GM20000 (cell line): ENCODE results near the gene CCDC80.

Experiments used
- DNase-seq: peaks from one replicate; pipeline ENCODE4 v3.0.0; 2012; ENCODE audit warnings: low spot score
- TF ChIP-seq, protein P1 (sequence below): IDR thresholded peaks from 2 replicates; pipeline ENCODE4 v1.5.1; 2012; ENCODE audit warnings: mild to moderate bottlenecking, control low read depth; ENCODE audit errors: extremely low read depth, missing control alignments

CCDC80 gene

DNA sequence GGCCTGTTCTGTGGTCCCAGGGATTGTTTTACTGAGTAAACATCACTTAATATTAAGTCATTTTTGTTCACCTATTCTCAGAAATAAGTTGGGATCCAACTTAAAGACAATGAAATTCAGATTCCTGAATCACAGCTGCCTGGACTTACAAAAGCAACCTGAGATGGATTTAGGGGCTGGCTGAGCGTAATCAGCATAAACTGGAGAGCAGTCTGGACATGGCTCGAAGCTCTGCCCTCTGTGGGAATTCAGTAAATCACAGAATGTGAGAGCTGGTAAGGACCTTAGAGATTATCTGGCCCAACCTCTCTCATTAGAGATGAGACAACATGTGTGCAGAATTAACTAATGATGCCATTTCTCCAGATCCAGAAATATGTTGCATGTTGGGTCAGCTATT lies 23.7 kb downstream of the CCDC80 start:
- TF ChIP-seq, protein P1, sequence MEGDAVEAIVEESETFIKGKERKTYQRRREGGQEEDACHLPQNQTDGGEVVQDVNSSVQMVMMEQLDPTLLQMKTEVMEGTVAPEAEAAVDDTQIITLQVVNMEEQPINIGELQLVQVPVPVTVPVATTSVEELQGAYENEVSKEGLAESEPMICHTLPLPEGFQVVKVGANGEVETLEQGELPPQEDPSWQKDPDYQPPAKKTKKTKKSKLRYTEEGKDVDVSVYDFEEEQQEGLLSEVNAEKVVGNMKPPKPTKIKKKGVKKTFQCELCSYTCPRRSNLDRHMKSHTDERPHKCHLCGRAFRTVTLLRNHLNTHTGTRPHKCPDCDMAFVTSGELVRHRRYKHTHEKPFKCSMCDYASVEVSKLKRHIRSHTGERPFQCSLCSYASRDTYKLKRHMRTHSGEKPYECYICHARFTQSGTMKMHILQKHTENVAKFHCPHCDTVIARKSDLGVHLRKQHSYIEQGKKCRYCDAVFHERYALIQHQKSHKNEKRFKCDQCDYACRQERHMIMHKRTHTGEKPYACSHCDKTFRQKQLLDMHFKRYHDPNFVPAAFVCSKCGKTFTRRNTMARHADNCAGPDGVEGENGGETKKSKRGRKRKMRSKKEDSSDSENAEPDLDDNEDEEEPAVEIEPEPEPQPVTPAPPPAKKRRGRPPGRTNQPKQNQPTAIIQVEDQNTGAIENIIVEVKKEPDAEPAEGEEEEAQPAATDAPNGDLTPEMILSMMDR, result no peak

GRCh38 chr3:112615989-112616731 lies 24.8 kb downstream of the CCDC80 start:
- DNase-seq, result no peak
- TF ChIP-seq, protein P1, result no peak

More for the DNA sequence above, 23.7 kb downstream of the CCDC80 start:
- DNase-seq, result no peak

DNA sequence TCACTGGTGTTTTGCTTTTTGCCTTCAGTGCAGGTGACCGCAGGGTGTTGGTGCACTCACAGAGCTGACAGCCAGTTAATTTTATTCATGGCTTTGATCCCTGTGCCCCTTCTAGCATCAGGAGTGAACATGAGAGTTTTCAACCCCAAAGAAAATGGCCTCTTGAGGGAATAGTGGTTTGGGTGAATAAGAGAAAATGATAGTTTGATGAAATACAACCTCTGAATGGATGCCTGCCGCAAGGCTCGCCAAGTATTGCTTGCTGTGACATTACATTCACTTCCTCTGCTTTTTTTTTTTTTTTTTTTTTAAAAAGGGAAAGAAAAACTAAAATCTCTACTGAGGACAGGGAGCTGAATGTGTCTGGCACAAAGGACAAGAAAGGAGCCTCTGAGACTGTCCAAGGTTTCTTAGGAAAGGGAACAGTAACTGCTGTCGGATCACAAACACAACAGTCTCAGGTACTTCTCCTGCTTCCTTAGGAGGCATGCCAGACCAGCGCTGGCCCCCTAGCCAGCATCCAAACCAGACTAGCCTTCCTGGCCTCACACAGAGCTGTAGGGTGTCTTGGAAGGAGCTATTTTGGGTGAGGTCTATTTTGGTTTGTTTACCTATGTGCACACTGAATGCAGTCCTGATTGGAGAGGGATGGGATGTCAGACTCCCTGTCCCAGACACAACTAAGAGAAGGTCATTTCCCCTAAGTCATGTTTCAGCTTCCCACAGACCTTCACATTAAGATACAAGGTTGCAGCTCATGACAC lies 29.0 kb downstream of the CCDC80 start:
- TF ChIP-seq, protein P1, result no peak
- no peak for DNase-seq

GRCh38 chr3:112610121-112610520 lies 30.8 kb downstream of the CCDC80 start:
- TF ChIP-seq, protein P1, result no peak
- no peak for DNase-seq

DNA sequence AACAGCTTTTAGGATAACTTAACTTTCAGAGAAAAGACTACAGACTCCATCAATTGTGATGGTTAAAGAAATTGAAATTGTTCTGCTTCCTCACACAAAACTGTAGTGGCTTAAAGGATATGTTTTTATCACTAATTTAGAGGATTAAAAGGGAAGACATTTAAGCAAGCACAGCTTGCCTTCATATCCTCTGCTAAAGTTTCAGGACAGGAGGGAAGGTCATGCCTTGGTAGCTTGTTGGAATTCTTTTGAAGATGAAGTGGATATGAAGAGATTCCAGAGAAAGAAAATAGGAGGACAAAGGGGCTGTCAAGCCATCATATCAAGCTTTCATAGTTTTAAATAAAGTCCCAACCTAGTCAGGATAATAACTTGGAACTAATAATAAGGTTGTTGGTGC lies 33.1 kb downstream of the CCDC80 start:
- TF ChIP-seq, protein P1, result no peak
- no peak for DNase-seq

- TF ChIP-seq, protein P1, result no peak
- no peak for DNase-seq
Observed at GRCh38 chr3:112606098-112606497, 34.8 kb downstream of the CCDC80 start.

DNA sequence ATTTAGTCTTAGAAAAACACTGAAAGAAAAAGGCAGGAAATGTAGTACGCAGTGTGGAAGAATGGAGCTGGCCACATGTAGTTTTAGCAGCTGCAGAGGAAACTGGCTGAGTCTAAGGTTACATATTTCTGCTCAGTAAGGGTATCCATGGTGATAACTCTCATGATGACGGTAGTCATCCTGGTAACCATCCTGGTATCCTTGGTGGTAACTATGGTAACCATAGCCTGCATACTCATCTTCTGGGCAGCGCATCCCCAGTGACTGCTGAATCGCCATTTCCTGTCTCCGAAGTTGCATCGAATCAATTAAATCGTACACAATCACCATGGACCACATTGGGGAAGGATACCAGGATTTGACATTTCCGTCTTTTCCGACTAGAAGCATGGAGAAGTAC lies 35.7 kb downstream of the CCDC80 start:
- TF ChIP-seq, protein P1, result no peak
- no peak for DNase-seq
